OCI-LY7 (cell line): ENCODE results near the gene SLC48A1.

ENCODE experiments used
- CTCF ChIP-seq: fragments of 200-600 bp; sonication (generic); conservative IDR thresholded peaks from 2 replicates; pipeline ENCODE4 v1.5.1; 2014; ENCODE audit warnings: mild to moderate bottlenecking, antibody characterized with exemption, low read length, moderate library complexity, mixed read lengths
- EZH2phosphoT487 ChIP-seq: fragments of 200-600 bp; sonication (generic); IDR thresholded peaks from 2 replicates; pipeline ENCODE4 v1.6.1; 2018; ENCODE audit warnings: low read depth, borderline replicate concordance, mild to moderate bottlenecking, mixed run types, antibody characterized with exemption, low read length, moderate library complexity, mixed read lengths

- TF ChIP-seq CTCF = no peak
- TF ChIP-seq EZH2phosphoT487 = no peak
Measured at GRCh38 chr12:47789141-47789540, 16.1 kb downstream of the SLC48A1 start.
